ENCODE measurements around the gene PAX2. TPM values are rescaled to one million over a fixed set of nuclear protein-coding genes. Genes with fewer than 3 reads are reported as not detected.

The PAX2 gene
- polyA plus RNA-seq, 3 donors, result not detected

- Histone ChIP-seq H3K27me3 (ENCODE audit: control insufficient read depth in 2 of 2, insufficient read depth in 2 of 2, low read length in 2 of 2) (peaks cover 4 to 30% of the 10 kb centered on the region in 2 donors), H3K79me2 (ENCODE audit: insufficient read depth, low read length) (no peaks in the 10 kb centered on the region), H3K36me3 (replicated peaks in 1 of 2; ENCODE audit: control insufficient read depth in 1 of 2, insufficient read depth in 2 of 2, low read length in 2 of 2) (no peaks in the 10 kb centered on the region), H3K4me3 (replicated peaks in 1 of 3; ENCODE audit: low read depth in 2 of 3, low read length in 3 of 3) (no peak overlapping the region), H2AFZ (ENCODE audit: insufficient read depth, low read depth, low read length, poor library complexity, severe bottlenecking) (no peak overlapping the region), H3K27ac (ENCODE audit: low read depth in 1 of 2, low read length in 2 of 2) (no peak overlapping the region), H3K4me1 (ENCODE audit: control insufficient read depth in 1 of 2, insufficient read depth in 2 of 2, low read length in 2 of 2) (no peaks in the 10 kb centered on the region), H3K9me3 (replicated peaks in 1 of 2; ENCODE audit: control insufficient read depth in 1 of 2, insufficient read depth in 1 of 2, low read length in 2 of 2) (no peaks in the 10 kb centered on the region), H3K4me2 (replicated peaks; ENCODE audit: extremely low read depth, low read length, poor library complexity, severe bottlenecking) (no peak overlapping the region), H4K20me1 (ENCODE audit: insufficient read depth, low read length) (no peaks in the 10 kb centered on the region), H3K9ac (ENCODE audit: insufficient read depth, low read length, poor library complexity, severe bottlenecking) (no peak overlapping the region)
- H3K4me1 Mint-ChIP-seq, result no peaks in the 10 kb centered on the region
- WGBS (ENCODE audit: insufficient coverage), result 95% methylated on average over 6 of the region's 7 CpGs
- no peaks in the 10 kb centered on the region for H3K9me3 Mint-ChIP-seq
- no peak for TF ChIP-seq CTCF (IDR thresholded peaks at IDR 0.05)
- peaks cover 35 to 67% (median 47%) of the 10 kb centered on the region in 3 donors for H3K27me3 Mint-ChIP-seq (ENCODE audit: low read depth in 3 of 3)
- intact Hi-C loops (cut with micrococcal nuclease), result no loop called here
- no peak overlapping the region for H3K4me3 Mint-ChIP-seq
- no peak for DNase-seq
- no peaks in the 10 kb centered on the region for H3K36me3 Mint-ChIP-seq
- H3K27ac Mint-ChIP-seq, result no peak overlapping the region
Observed at GRCh38 chr10:100810835-100811116, 65.4 kb downstream of the PAX2 start.

GRCh38 chr10:100811261-100811660 lies 65.9 kb downstream of the PAX2 start:
- Histone ChIP-seq H3K36me3 (replicated peaks in 1 of 2; ENCODE audit: control insufficient read depth in 1 of 2, insufficient read depth in 2 of 2, low read length in 2 of 2) (no peaks in the 10 kb centered on the region), H2AFZ (ENCODE audit: insufficient read depth, low read depth, low read length, poor library complexity, severe bottlenecking) (no peak overlapping the region), H4K20me1 (ENCODE audit: insufficient read depth, low read length) (no peaks in the 10 kb centered on the region), H3K27ac (ENCODE audit: low read depth in 1 of 2, low read length in 2 of 2) (no peak overlapping the region), H3K4me2 (replicated peaks; ENCODE audit: extremely low read depth, low read length, poor library complexity, severe bottlenecking) (no peak overlapping the region), H3K27me3 (ENCODE audit: control insufficient read depth in 2 of 2, insufficient read depth in 2 of 2, low read length in 2 of 2) (peaks cover 4 to 30% of the 10 kb centered on the region in 2 donors), H3K9ac (ENCODE audit: insufficient read depth, low read length, poor library complexity, severe bottlenecking) (no peak overlapping the region), H3K4me1 (ENCODE audit: control insufficient read depth in 1 of 2, insufficient read depth in 2 of 2, low read length in 2 of 2) (no peaks in the 10 kb centered on the region), H3K4me3 (replicated peaks in 1 of 3; ENCODE audit: low read depth in 2 of 3, low read length in 3 of 3) (no peak overlapping the region), H3K9me3 (replicated peaks in 1 of 2; ENCODE audit: control insufficient read depth in 1 of 2, insufficient read depth in 1 of 2, low read length in 2 of 2) (no peaks in the 10 kb centered on the region), H3K79me2 (ENCODE audit: insufficient read depth, low read length) (no peaks in the 10 kb centered on the region)
- Mint-ChIP-seq H3K4me1 (no peaks in the 10 kb centered on the region), H3K27ac (peak overlapping the region in 1 of 7 donors; percentile 10), H3K27me3 (ENCODE audit: low read depth in 3 of 3) (peaks cover 34 to 68% (median 47%) of the 10 kb centered on the region in 3 donors), H3K4me3 (no peak overlapping the region), H3K9me3 (no peaks in the 10 kb centered on the region), H3K36me3 (no peaks in the 10 kb centered on the region)
- 91% methylated on average over 1 of the region's 1 CpG for WGBS (ENCODE audit: insufficient coverage)
- no peak for DNase-seq
- TF ChIP-seq CTCF (IDR thresholded peaks at IDR 0.05), result no peak
- intact Hi-C loops (cut with micrococcal nuclease), result no loop called here

Measured in CD14-positive monocyte (primary cell).